OCI-LY1 (cell line): Measurements from ENCODE around the gene DDX31.

Experiments used
- H2AFZ ChIP-seq: fragments of 200-600 bp; sonication (generic), shearing (Covaris generic); 2 replicates; pipeline ENCODE4 v1.6.0; 2014; ENCODE audit warnings: antibody characterized with exemption, mild to moderate bottlenecking, low read length
- H3F3A ChIP-seq: fragments of 200-600 bp; sonication (generic), shearing (Covaris generic); 2 replicates; pipeline ENCODE4 v1.6.0; 2014; ENCODE audit warnings: mild to moderate bottlenecking, antibody characterized with exemption, low read length, moderate library complexity; ENCODE audit not compliant: insufficient read depth
- H3K27ac ChIP-seq: fragments of 200-600 bp; sonication (generic); 2 replicates; pipeline ENCODE4 v1.5.1; 2014; ENCODE audit warnings: low read length, mixed run types, mild to moderate bottlenecking, low read depth; ENCODE audit not compliant: poor library complexity, severe bottlenecking
- H3K27me3 ChIP-seq: fragments of 200-600 bp; sonication (generic); 2 replicates; pipeline ENCODE4 v1.6.0; 2014; ENCODE audit warnings: antibody characterized with exemption, mild to moderate bottlenecking, low read length, moderate library complexity; ENCODE audit not compliant: insufficient read depth
- H3K36me3 ChIP-seq: fragments of 200-600 bp; sonication (generic); 2 replicates; pipeline ENCODE4 v1.6.1; 2014; ENCODE audit warnings: mild to moderate bottlenecking, antibody characterized with exemption, low read length, moderate library complexity, mixed read lengths; ENCODE audit not compliant: insufficient read depth
- H3K4me1 ChIP-seq: fragments of 200-600 bp; sonication (generic); 2 replicates; pipeline ENCODE4 v1.5.1; 2014; ENCODE audit warnings: mild to moderate bottlenecking, low read length, moderate library complexity; ENCODE audit not compliant: insufficient read depth, severe bottlenecking
- H3K4me2 ChIP-seq: fragments of 200-600 bp; sonication (generic), shearing (Covaris generic); 2 replicates; pipeline ENCODE4 v1.6.1; 2014; ENCODE audit warnings: low read length
- H3K4me3 ChIP-seq: fragments of 200-600 bp; sonication (generic); 2 replicates; pipeline ENCODE4 v1.5.1; 2014; ENCODE audit warnings: low read length, low read depth, mild to moderate bottlenecking, mixed read lengths; ENCODE audit not compliant: poor library complexity, severe bottlenecking
- H3K79me2 ChIP-seq: fragments of 200-600 bp; shearing (Covaris generic); 2 replicates; pipeline ENCODE4 v1.6.1; 2016; ENCODE audit warnings: mixed run types, low read length, mixed read lengths; ENCODE audit not compliant: insufficient read depth
- H3K9ac ChIP-seq: fragments of 200-600 bp; sonication (generic), shearing (Covaris generic); 2 replicates; pipeline ENCODE4 v1.6.1; 2014; ENCODE audit warnings: mild to moderate bottlenecking, low read length, mixed read lengths
- H3K9me2 ChIP-seq: fragments of 200-600 bp; sonication (generic), shearing (Covaris generic); 2 replicates; pipeline ENCODE4 v1.6.1; 2014; ENCODE audit warnings: low read depth, mild to moderate bottlenecking, low read length, mixed read lengths
- H3K9me3 ChIP-seq: fragments of 200-600 bp; shearing (Covaris generic); 2 replicates; pipeline ENCODE4 v1.6.1; 2014; ENCODE audit warnings: low read length, mixed read lengths
- H4K20me1 ChIP-seq: fragments of 200-600 bp; sonication (generic), shearing (Covaris generic); 2 replicates; pipeline ENCODE4 v1.6.0; 2016; ENCODE audit warnings: mild to moderate bottlenecking, low read length; ENCODE audit not compliant: insufficient read depth
- CTCF ChIP-seq: fragments of 200-600 bp; sonication (generic), shearing (Covaris generic); IDR thresholded peaks from 2 replicates; pipeline ENCODE4 v1.5.1; 2017; ENCODE audit warnings: mild to moderate bottlenecking, antibody characterized with exemption, low read length, moderate library complexity, mixed read lengths
- EZH2 ChIP-seq: fragments of 200-600 bp; sonication (generic), shearing (Covaris generic); IDR thresholded peaks from 2 replicates; pipeline ENCODE4 v1.8.0; 2017; ENCODE audit warnings: borderline replicate concordance, mixed run types, mild to moderate bottlenecking, antibody characterized with exemption, low read length, moderate library complexity, mixed read lengths

The DDX31 gene

GRCh38 chr9:132637351-132637750 is 32.4 kb downstream of the DDX31 start:
- Histone ChIP-seq H3K36me3 (peaks cover 70% of the 10 kb centered on the region), H3F3A (no peaks in the 10 kb centered on the region)

GRCh38 chr9:132634327-132634726 is 35.5 kb downstream of the DDX31 start:
- Histone ChIP-seq H3K9me3 (no peaks in the 10 kb centered on the region), H3K9ac (no peak overlapping the region), H3K4me3 (no peak overlapping the region), H3F3A (no peaks in the 10 kb centered on the region), H2AFZ (no peak overlapping the region), H3K4me1 (no peaks in the 10 kb centered on the region), H3K36me3 (peaks cover 71% of the 10 kb centered on the region), H4K20me1 (no peaks in the 10 kb centered on the region), H3K9me2 (no peaks in the 10 kb centered on the region), H3K27me3 (no peaks in the 10 kb centered on the region), H3K4me2 (no peak overlapping the region), H3K79me2 (no peaks in the 10 kb centered on the region), H3K27ac (no peak overlapping the region)
- TF ChIP-seq CTCF (no peak), EZH2 (no peak)

More at GRCh38 chr9:132637351-132637750, 32.4 kb downstream of the DDX31 start:
- Histone ChIP-seq H3K79me2 (no peaks in the 10 kb centered on the region), H3K27ac (no peak overlapping the region), H3K9me2 (no peaks in the 10 kb centered on the region), H3K9me3 (no peaks in the 10 kb centered on the region), H3K4me3 (no peak overlapping the region), H3K4me1 (no peaks in the 10 kb centered on the region), H3K9ac (no peak overlapping the region), H2AFZ (no peak overlapping the region), H4K20me1 (no peaks in the 10 kb centered on the region), H3K27me3 (no peaks in the 10 kb centered on the region), H3K4me2 (no peak overlapping the region)
- TF ChIP-seq EZH2 (no peak), CTCF (no peak)

- Histone ChIP-seq H3K9me3 (no peaks in the 10 kb centered on the region), H3K4me1 (no peaks in the 10 kb centered on the region), H3K4me2 (no peak overlapping the region), H3F3A (no peaks in the 10 kb centered on the region), H3K27me3 (no peaks in the 10 kb centered on the region), H4K20me1 (no peaks in the 10 kb centered on the region), H3K4me3 (no peak overlapping the region), H3K9me2 (no peaks in the 10 kb centered on the region), H2AFZ (no peak overlapping the region), H3K9ac (no peak overlapping the region), H3K79me2 (no peaks in the 10 kb centered on the region), H3K36me3 (peaks cover 72% of the 10 kb centered on the region), H3K27ac (no peak overlapping the region)
- TF ChIP-seq EZH2 (no peak), CTCF (no peak)
Observed at GRCh38 chr9:132632413-132633129, 37.2 kb downstream of the DDX31 start.
